Activated T-cell treated with anti-CD3 and anti-CD28 coated beads for 48 hours (primary cell): ENCODE results near the gene NOC4L.
"Not testable (repeated sequence)": the region's sequence is repeated elsewhere in the genome, so short reads cannot be mapped to it uniquely, and the experiment has no call there.

Experiments used
- DNase-seq: peaks from one replicate; pipeline ENCODE4 v3.0.0-alpha.2; 2020; ENCODE audit warnings: low read depth

The NOC4L gene

GRCh38 chr12:132142679-132143335, 1.4 kb upstream of the NOC4L start:
- DNase-seq, result no peak

DNA sequence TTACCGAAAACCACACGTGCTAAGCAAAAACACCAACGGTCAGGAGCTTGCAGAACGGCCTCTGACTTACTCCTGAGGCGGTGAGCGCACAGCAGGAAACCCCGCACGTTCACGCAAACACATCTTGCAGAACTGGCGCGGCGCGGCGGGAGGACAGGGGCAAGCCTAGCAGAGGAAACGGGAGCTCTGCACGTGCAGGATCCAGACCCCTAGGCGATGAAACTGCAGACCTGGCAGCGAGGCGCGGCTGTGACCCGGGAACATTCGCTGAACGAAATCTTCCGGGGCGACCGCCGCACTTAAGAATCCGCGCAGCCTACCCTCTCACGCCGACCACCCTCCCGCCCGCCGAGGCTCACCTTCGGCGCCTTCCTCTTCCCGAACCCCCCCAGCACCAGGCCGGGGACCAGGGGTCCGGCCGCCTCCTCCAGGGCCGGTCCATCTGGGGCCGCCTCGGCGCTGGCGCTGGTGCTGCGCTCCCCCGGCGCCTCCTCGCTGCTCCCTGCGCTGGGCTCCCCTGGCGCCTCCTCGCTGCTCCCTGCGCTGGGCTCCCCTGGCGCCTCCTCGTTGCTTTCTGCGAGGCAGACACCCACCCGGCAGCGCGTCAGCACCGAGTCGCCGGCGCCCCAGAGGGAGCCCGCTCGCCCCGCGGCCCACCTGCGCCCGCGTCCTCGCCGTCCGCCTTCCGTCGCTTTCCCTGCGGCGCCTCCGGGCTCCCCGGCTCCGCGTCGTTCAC, 753 bp upstream of the NOC4L start:
- DNase-seq, result peak; percentile 21

GRCh38 chr12:132144810-132145168, 532 bp downstream of the NOC4L start:
- no peak for DNase-seq

- DNase-seq, result no peak
These were observed 1.1 kb downstream of the NOC4L start for GRCh38 chr12:132145334-132145733.

- DNase-seq, result no peak
These were observed 1.8 kb downstream of the NOC4L start for GRCh38 chr12:132146098-132146497.

- no peak for DNase-seq
These were observed 2.6 kb downstream of the NOC4L start for GRCh38 chr12:132146772-132147422.

- DNase-seq, result no peak
These were observed 3.4 kb downstream of the NOC4L start for GRCh38 chr12:132147423-132148367.

DNA sequence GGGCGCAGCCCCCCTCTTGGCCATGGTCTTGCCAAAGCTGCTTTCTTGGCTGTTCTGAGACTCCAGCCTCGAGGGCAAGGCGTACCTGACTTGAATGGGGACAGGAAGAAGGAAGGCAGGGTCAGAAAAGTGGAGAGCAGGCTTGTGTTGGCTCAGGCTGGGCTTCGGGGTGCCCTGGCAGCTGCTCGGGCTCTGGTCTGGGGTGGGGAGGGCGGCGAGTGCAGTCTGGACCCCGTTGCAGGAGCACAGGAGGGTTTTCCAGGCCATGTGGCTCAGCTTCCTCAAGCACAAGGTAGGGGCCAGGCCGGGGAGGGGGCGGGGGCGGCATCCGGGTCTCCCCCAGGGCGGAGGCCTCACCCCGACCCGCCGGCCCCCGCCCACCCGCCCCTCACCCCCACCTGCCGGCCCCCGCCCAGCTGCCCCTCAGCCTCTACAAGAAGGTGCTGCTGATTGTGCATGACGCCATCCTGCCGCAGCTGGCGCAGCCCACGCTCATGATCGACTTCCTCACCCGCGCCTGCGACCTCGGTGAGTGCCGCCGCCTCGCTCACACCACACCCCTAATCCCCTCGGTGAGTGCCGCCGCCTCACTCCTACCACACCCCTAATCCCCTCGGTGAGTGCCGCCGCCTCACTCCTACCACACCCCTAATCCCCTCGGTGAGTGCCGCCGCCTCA, 4.2 kb downstream of the NOC4L start:
- no peak for DNase-seq

DNA sequence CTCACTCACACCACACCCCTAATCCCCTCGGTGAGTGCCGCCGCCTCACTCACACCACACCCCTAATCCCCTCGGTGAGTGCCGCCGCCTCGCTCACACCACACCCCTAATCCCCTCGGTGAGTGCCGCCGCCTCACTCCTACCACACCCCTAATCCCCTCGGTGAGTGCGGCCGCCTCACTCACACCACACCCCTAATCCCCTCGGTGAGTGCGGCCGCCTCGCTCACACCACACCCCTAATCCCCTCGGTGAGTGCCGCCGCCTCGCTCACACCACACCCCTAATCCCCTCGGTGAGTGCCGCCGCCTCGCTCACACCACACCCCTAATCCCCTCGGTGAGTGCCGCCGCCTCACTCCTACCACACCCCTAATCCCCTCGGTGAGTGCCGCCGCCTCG, 5.3 kb downstream of the NOC4L start:
- not testable (repeated sequence) for DNase-seq

GRCh38 chr12:132150780-132151144, 6.5 kb downstream of the NOC4L start:
- no peak for DNase-seq

DNA sequence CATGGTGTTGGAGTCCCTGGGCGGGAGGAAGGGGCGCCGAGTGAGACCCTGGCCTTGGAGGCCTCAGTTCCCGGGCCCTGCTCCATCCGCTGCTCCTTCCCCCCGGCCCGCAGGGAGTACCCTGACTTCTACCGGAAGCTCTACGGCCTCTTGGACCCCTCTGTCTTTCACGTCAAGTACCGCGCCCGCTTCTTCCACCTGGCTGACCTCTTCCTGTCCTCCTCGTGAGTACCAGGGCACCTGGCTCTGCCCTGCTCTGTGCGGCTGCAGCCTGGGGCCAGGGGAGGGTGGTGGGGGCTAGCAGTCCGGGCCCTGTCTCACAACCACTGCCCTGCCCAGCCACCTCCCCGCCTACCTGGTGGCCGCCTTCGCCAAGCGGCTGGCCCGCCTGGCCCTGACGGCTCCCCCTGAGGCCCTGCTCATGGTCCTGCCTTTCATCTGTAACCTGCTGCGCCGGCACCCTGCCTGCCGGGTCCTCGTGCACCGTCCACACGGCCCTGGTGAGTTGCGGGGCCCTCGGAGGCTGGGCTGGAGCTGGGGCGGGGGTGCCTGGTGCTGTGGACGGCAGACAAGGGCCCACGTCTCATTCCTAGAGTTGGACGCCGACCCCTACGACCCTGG, 7.0 kb downstream of the NOC4L start:
- DNase-seq, result no peak

GRCh38 chr12:132151766-132152410, 7.6 kb downstream of the NOC4L start:
- DNase-seq, result no peak

DNA sequence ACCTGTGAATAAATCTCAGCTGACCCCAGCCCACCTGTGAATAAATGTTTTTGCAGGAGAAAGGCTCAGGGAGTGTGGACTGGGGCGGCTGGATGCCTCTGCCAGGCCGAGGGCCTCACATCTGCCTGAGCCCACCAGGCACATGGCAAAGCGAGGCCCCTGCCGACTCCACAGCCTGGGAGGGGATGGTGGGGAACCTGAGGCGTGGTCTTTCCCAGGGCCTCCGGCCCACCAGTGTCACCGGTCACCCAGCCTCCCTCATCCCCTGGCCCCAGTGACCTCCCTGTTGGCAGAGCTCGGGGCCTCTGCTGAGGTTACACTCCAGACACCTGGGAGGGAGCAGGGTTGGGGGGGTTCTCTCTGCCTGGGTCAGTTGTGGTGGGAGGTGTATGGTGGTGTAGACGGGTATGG, 8.2 kb downstream of the NOC4L start:
- DNase-seq, result no peak

- DNase-seq, result no peak
These were observed 8.7 kb downstream of the NOC4L start for GRCh38 chr12:132152953-132153352.

GRCh38 chr12:132153501-132154340, 9.5 kb downstream of the NOC4L start:
- peak; percentile 67 for DNase-seq

- DNase-seq, result no peak
These were observed 10.1 kb downstream of the NOC4L start for GRCh38 chr12:132154341-132154761.

DNA sequence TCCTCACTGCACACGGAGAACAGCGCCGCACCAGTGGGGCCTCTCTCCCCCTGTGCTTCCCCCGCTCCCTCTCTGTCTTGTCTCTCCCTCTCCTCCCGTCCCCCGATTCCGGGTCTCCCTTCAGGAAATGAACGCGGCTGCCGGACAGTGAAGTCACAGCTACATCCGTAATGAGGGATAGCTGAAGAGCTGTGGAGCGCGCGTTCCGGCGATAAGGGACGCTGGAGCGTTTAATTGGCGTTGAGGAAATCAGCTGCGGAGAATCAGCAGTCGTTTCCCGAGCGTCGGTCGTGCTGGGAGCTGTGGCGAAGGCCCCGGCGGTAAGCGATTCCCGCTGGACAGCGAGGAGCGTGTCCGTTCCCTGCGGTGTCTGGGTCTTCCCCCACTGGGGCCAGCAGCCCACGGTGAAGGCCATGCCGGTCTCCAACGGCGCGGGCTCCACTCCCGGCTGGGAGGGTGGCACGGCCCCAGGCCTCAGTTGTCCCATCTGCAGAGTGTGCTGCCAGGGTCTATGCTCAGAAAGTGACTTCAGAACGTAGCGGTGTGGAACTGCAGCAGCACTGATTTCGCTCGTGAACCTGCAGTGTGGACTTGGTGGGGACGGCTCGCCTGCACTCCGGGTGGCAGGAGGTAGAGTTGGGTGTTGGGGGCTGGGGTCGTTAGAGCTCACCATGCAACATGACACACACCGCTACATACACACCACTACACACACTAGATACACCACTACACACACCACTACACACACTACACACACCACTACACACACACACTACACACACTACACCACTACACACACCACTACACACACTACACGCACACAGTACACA, 10.9 kb downstream of the NOC4L start:
- no peak for DNase-seq

GRCh38 chr12:132155771-132156572, 11.7 kb downstream of the NOC4L start:
- DNase-seq, result no peak
